ENCODE results near the gene MFAP1.

The MFAP1 gene

GRCh38 chr15:43775411-43775965 is 49.0 kb downstream of the MFAP1 start:
- DNase-seq = no peak

GRCh38 chr15:43774062-43774461 is 50.4 kb downstream of the MFAP1 start:
- no peak for DNase-seq

DNA sequence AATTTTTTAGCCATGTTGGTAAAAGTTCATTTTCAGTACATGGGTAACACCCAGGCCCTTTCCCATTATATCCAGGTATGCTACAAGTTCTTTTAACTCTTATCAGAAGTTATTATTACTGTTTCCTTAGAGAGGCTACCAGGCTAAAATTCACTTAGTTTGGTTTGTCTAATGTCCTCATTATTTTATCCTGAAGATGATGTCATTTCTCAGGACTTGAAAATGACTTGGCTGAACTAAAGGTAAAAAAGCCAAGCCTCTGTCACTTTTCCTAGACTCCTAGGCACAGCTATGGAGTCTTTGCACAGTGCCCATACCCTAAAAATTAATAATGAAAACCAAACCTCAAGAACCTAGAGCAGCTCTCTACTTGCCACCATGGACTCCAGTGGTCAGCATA is 51.9 kb downstream of the MFAP1 start:
- no peak for DNase-seq

DNA sequence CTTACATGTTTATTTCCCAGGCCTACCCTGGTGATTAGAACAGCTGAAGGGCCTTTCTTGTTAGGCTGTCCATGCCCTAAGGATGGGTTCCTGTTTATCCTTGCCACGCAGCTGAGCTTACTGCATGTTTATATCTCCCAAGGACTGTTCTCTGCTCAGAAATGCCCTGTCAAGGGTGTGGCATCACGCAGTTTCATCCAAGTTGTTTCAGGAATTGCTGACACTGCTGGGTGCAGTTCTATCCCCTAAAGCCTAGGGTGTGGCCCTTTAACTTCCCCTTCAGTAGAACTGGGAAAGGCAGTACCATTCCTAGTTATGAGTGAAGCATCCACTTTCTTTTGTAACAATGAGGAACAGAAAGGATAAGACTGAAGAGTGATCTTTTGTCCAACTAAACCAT is 52.7 kb downstream of the MFAP1 start:
- DNase-seq = no peak

GRCh38 chr15:43769584-43770228 is 54.8 kb downstream of the MFAP1 start:
- DNase-seq = peak; percentile 40

DNA sequence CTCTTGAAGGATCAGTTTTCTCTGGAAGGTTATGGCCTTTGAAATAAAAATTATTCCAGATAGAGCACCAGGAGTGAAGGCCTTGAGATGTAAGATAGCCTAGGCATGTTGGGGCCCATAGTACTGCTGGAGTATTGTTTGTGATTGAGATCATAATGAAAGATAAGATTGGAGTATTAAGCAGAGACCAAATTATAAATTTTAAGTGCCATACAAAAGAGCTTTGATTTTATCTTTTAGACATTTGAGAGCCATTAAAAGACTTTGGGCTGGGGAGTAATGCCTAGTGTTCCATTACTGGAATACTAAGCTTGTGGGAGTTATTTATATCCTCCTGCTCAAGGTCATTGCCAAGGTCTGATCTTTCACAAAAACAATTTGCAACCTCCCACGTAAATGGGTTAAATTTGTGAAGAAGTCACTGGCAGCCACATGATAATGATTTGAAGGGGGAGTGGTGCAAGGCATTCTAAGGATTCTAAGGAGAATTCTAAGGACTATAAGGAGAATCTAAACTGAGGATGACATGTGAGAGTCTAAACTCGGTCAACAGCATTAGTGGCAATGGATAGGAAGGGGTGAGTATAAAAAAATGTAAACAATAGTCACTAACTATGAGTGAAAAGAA is 60.6 kb downstream of the MFAP1 start:
- no peak for DNase-seq

- no peak for DNase-seq
Measured at GRCh38 chr15:43762824-43763223, 61.7 kb downstream of the MFAP1 start.

Measured in effector CD8-positive, alpha-beta T cell (primary cell).